Measurements from ENCODE around the gene SEMA6D.

DNA sequence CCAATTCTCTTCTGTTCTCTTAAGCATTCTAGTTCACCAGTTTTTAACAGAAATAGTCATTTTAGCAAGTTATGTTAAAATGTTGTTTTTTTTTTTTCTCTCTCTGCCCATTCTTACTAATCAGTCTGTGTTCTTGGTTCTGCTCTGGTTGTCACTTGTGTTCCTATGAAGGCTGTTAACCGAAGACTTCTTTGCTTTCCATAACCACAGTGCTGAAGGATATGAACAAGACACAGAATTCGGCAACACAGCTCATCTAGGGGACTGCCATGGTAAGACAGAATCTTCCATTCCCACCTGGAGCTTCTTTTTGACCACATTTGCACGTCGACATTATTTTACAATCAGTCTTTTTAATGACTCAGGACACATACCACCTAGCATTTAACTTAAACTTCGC, 49.1 kb downstream of the SEMA6D start:
- TF ChIP-seq, protein P1, sequence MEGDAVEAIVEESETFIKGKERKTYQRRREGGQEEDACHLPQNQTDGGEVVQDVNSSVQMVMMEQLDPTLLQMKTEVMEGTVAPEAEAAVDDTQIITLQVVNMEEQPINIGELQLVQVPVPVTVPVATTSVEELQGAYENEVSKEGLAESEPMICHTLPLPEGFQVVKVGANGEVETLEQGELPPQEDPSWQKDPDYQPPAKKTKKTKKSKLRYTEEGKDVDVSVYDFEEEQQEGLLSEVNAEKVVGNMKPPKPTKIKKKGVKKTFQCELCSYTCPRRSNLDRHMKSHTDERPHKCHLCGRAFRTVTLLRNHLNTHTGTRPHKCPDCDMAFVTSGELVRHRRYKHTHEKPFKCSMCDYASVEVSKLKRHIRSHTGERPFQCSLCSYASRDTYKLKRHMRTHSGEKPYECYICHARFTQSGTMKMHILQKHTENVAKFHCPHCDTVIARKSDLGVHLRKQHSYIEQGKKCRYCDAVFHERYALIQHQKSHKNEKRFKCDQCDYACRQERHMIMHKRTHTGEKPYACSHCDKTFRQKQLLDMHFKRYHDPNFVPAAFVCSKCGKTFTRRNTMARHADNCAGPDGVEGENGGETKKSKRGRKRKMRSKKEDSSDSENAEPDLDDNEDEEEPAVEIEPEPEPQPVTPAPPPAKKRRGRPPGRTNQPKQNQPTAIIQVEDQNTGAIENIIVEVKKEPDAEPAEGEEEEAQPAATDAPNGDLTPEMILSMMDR (IDR thresholded peaks at IDR 0.05) = no peak
- no peak for TF ChIP-seq POLR2A (IDR thresholded peaks at IDR 0.05)

Measured in right lobe of liver (tissue), 4 donors.